HCT116 (cell line): Measurements from ENCODE around the gene TOPAZ1. TPM values are rescaled to one million over a fixed set of nuclear protein-coding genes. Genes with fewer than 3 reads are reported as not detected.
A peak's percentile ranks its signal among the peaks of the same experiment; 100 is the strongest.

ENCODE experiments used
- ATAC-seq: fragments of 200-7000 bp; cut with Tn5 transposase; 2 replicates; pipeline ENCODE4 v1.9.1; 2020; ENCODE audit warnings: mild to moderate bottlenecking, moderate library complexity
- BruUV-seq: library from RNA; stranded (reverse); fragments of 400-500 nt; replicated peaks from 2 replicates; lab custom pipeline; 2021; lab: Mats Ljungman, UMichigan
- CTCF ChIA-PET: fragments of 300-600 bp; sonication (Branson Sonifier 250); formaldehyde crosslinking; loops from one replicate; lab custom pipeline; 2021; ENCODE audit warnings: antibody characterized with exemption; lab: Charles Lee
- POLR2A ChIA-PET: fragments of 300-600, 350-600 bp; sonication (Branson Sonifier 250); formaldehyde crosslinking; loops from one replicate; lab custom pipeline; 2021; ENCODE audit warnings: antibody characterized with exemption; lab: Charles Lee
- RAD21 ChIA-PET, 2 experiments: fragments of 300-600 bp; sonication (Branson Sonifier 250); formaldehyde crosslinking; loops; one replicate each; lab custom pipeline; 2023; ENCODE audit warnings: low total read pairs in 2 of 2; ENCODE audit not compliant: uncharacterized antibody in 2 of 2, unreplicated experiment in 2 of 2, low non-redundant PET in 1 of 2; lab: Charles Lee
- DNase-seq: peaks from one replicate; pipeline ENCODE4 v3.0.0-alpha.2; 2010; ENCODE audit warnings: low read depth, low spot score
- H2AFZ ChIP-seq: fragments of 200-600 bp; shearing (Covaris generic), sonication (generic); 2 replicates; pipeline ENCODE4 v1.6.1; 2017; ENCODE audit warnings: low read depth, mixed run types, mixed read lengths, antibody characterized with exemption, low read length; ENCODE audit not compliant: poor library complexity, severe bottlenecking
- H3K27ac ChIP-seq: 2 replicates; pipeline ENCODE4 v1.5.1; 2012; ENCODE audit warnings: low read depth, low read length
- H3K27me3 ChIP-seq: fragments of 200-600 bp; sonication (generic); 2 replicates; pipeline ENCODE4 v1.6.1; 2016; ENCODE audit warnings: mixed run types, low read length, mixed read lengths; ENCODE audit not compliant: insufficient read depth
- H3K36me3 ChIP-seq, 2 experiments: fragments of 200-500 bp in 1 of 2; fragments of 200-600 bp in 1 of 2; sonication (Bioruptor generic) in 1 of 2; sonication (generic) in 1 of 2; 2 replicates each; pipeline versions ENCODE4 v1.5.1 to v1.6.1; 2014 to 2016; ENCODE audit warnings: low read length in 2 of 2, inconsistent platforms in 1 of 2, mixed read lengths in 1 of 2, mixed run types in 1 of 2; ENCODE audit not compliant: insufficient read depth in 2 of 2, control insufficient read depth in 1 of 2
- H3K4me1 ChIP-seq, 2 experiments: fragments of 200-600 bp in 1 of 2; sonication (generic) in 1 of 2; 2 replicates each; pipeline versions ENCODE4 v1.5.1 to v1.6.1; 2012 to 2017; ENCODE audit warnings: low read length in 2 of 2, inconsistent platforms in 1 of 2, mild to moderate bottlenecking in 1 of 2, mixed read lengths in 1 of 2, mixed run types in 1 of 2, moderate library complexity in 1 of 2; ENCODE audit not compliant: insufficient read depth in 2 of 2, control insufficient read depth in 1 of 2
- H3K4me2 ChIP-seq: fragments of 200-600 bp; sonication (generic); 2 replicates; pipeline ENCODE4 v1.6.1; 2017; ENCODE audit warnings: mixed run types, low read length, mixed read lengths
- H3K4me3 ChIP-seq, 2 experiments: fragments of 200-600 bp in 1 of 2; sonication (generic) in 1 of 2; replicated peaks in 1 of 2; 2 replicates each; pipeline ENCODE4 v1.5.1; 2011 to 2016; ENCODE audit warnings: low read length in 2 of 2, control low read depth in 1 of 2, low read depth in 1 of 2, mild to moderate bottlenecking in 1 of 2, mixed read lengths in 1 of 2, mixed run types in 1 of 2
- H3K79me2 ChIP-seq: fragments of 200-600 bp; sonication (generic); 2 replicates; pipeline ENCODE4 v1.6.1; 2017; ENCODE audit warnings: mild to moderate bottlenecking, mixed run types, low read length, moderate library complexity, mixed read lengths; ENCODE audit not compliant: insufficient read depth
- H3K9ac ChIP-seq: fragments of 200-600 bp; sonication (generic); 2 replicates; pipeline ENCODE4 v1.6.1; 2016; ENCODE audit warnings: low read length, mixed read lengths
- H3K9me2 ChIP-seq: fragments of 200-600 bp; sonication (generic), shearing (Covaris generic); 2 replicates; pipeline ENCODE4 v1.6.1; 2017; ENCODE audit warnings: mixed run types, mild to moderate bottlenecking, moderate library complexity; ENCODE audit not compliant: insufficient read depth
- H3K9me3 ChIP-seq, 2 experiments: fragments of 200-500 bp in 1 of 2; fragments of 200-600 bp in 1 of 2; sonication (Bioruptor generic) in 1 of 2; sonication (generic) in 1 of 2; 2 replicates each; pipeline ENCODE4 v1.6.1; 2014 to 2017; ENCODE audit warnings: low read length in 2 of 2, mixed read lengths in 2 of 2, inconsistent platforms in 1 of 2, low read depth in 1 of 2, mild to moderate bottlenecking in 1 of 2, mixed run types in 1 of 2, moderate library complexity in 1 of 2; ENCODE audit not compliant: control insufficient read depth in 1 of 2, insufficient read depth in 1 of 2
- H4K20me1 ChIP-seq: fragments of 200-600 bp; sonication (generic), shearing (Covaris generic); 2 replicates; pipeline ENCODE4 v1.6.1; 2017; ENCODE audit warnings: mixed run types, mild to moderate bottlenecking, moderate library complexity; ENCODE audit not compliant: insufficient read depth
- CBX3 ChIP-seq: IDR thresholded peaks from 2 replicates; pipeline ENCODE4 v1.6.1; 2012; ENCODE audit warnings: low read depth
- CEBPB ChIP-seq: IDR thresholded peaks from 2 replicates; pipeline ENCODE4 v1.6.1; 2012; ENCODE audit warnings: low read depth
- CTCF ChIP-seq, 3 experiments: fragments of 200-600 bp in 1 of 3; sonication (generic) in 1 of 3; IDR thresholded peaks in 2 of 3; conservative IDR thresholded peaks in 1 of 3; 2 replicates each; pipeline ENCODE4 v1.5.1; 2012 to 2017; ENCODE audit warnings: low read depth in 2 of 3, low read length in 2 of 3, antibody characterized with exemption in 1 of 3, borderline replicate concordance in 1 of 3, control low read depth in 1 of 3, mild to moderate bottlenecking in 1 of 3, mixed read lengths in 1 of 3, mixed run types in 1 of 3, moderate library complexity in 1 of 3; ENCODE audit not compliant: insufficient read depth in 1 of 3
- EGR1 ChIP-seq: IDR thresholded peaks from 2 replicates; pipeline ENCODE4 v1.6.1; 2012; ENCODE audit warnings: low read depth
- ELF1 ChIP-seq: IDR thresholded peaks from 2 replicates; pipeline ENCODE4 v1.6.1; 2012; ENCODE audit warnings: low read depth, borderline replicate concordance
- EZH2 ChIP-seq: fragments of 200-600 bp; sonication (generic); IDR thresholded peaks from 2 replicates; pipeline ENCODE4 v1.6.1; 2017; ENCODE audit warnings: antibody characterized with exemption, mixed run types
- FOSL1 ChIP-seq: IDR thresholded peaks from 2 replicates; pipeline ENCODE4 v1.6.1; 2012; ENCODE audit warnings: low read depth
- MAX ChIP-seq: IDR thresholded peaks from 2 replicates; pipeline ENCODE4 v1.6.1; 2012
- RAD21 ChIP-seq: IDR thresholded peaks from 2 replicates; pipeline ENCODE4 v1.6.1; 2012; ENCODE audit warnings: low read depth, mild to moderate bottlenecking
- SIN3A ChIP-seq: IDR thresholded peaks from 2 replicates; pipeline ENCODE4 v1.6.1; 2012; ENCODE audit warnings: low read depth
- SP1 ChIP-seq: IDR thresholded peaks from 2 replicates; pipeline ENCODE4 v1.6.1; 2012; ENCODE audit warnings: low read depth
- TCF7L2 ChIP-seq: IDR thresholded peaks from 2 replicates; pipeline ENCODE4 v1.7.0; 2011; ENCODE audit warnings: borderline replicate concordance, inconsistent platforms; ENCODE audit not compliant: insufficient read depth, insufficient read length; ENCODE audit errors: extremely low read depth
- YY1 ChIP-seq: IDR thresholded peaks from 2 replicates; pipeline ENCODE4 v1.6.1; 2011; ENCODE audit warnings: low read length, low read depth, moderate library complexity, mild to moderate bottlenecking; ENCODE audit not compliant: insufficient replicate concordance; ENCODE audit errors: extremely low read depth
- ZFX ChIP-seq: fragments of 450-650 bp; IDR thresholded peaks from 2 replicates; pipeline ENCODE4 v1.6.1; 2017
- ZNF274 ChIP-seq: fragments of 200-500 bp; sonication (Bioruptor generic); IDR thresholded peaks from 2 replicates; pipeline ENCODE4 v1.6.1; 2014; ENCODE audit warnings: mild to moderate bottlenecking, low read depth, low read length, inconsistent platforms
- intact Hi-C: fragments of 100-400 bp; cut with micrococcal nuclease; formaldehyde crosslinking; loops from 2 replicates; pipeline ENCODE4 v1.10.0; 2022
- total RNA-seq: library from RNA; stranded (reverse); gene quantifications from one replicate; pipeline ENCODE4 v1.2.1, GENCODE V29; 2021; ENCODE audit not compliant: unreplicated experiment
- TF ChIP-seq, protein P1 (sequence below): IDR thresholded peaks from 2 replicates; pipeline ENCODE4 v1.6.1; 2012
- TF ChIP-seq, protein P2 (sequence below): IDR thresholded peaks from 2 replicates; pipeline ENCODE4 v1.6.1; 2011; ENCODE audit warnings: mild to moderate bottlenecking, low read length, moderate library complexity; ENCODE audit not compliant: insufficient replicate concordance; ENCODE audit errors: extremely low read depth

Gene TOPAZ1
- total RNA-seq, 1 experiment from 2014 or later = not detected

DNA sequence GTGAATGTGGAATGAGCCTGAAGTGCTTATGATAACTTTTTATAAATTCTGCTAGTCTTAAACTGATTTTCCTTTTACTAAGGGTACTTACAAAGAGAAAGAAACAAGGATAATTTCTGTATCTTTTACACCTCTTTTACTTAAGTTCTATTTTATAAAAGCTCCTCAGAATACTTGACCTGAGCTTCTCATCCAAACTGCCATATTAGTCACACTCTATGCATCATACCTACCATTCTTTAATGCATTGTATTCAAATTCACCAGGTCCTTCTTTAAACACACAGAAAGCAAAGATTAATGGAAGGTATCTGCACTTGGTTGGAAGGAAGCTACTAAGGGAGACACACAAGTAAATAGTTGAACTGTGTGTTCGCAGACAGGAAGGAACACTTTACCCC, 1.6 kb upstream of the TOPAZ1 start:
- no TSS peak for BruUV-seq
- ATAC-seq (no peak), DNase-seq (no peak)
- TF ChIP-seq MAX = no peak
- TF ChIP-seq, protein P1, sequence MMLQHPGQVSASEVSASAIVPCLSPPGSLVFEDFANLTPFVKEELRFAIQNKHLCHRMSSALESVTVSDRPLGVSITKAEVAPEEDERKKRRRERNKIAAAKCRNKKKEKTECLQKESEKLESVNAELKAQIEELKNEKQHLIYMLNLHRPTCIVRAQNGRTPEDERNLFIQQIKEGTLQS = no peak
- TF ChIP-seq ZFX = no peak
- no peak for TF ChIP-seq SIN3A
- TF ChIP-seq TCF7L2 = no peak
- no peak for TF ChIP-seq EZH2
- TF ChIP-seq RAD21 = no peak
- no peak for TF ChIP-seq ELF1
- no peak for TF ChIP-seq FOSL1
- TF ChIP-seq CBX3 = no peak
- no peak for TF ChIP-seq CEBPB
- TF ChIP-seq, protein P2, sequence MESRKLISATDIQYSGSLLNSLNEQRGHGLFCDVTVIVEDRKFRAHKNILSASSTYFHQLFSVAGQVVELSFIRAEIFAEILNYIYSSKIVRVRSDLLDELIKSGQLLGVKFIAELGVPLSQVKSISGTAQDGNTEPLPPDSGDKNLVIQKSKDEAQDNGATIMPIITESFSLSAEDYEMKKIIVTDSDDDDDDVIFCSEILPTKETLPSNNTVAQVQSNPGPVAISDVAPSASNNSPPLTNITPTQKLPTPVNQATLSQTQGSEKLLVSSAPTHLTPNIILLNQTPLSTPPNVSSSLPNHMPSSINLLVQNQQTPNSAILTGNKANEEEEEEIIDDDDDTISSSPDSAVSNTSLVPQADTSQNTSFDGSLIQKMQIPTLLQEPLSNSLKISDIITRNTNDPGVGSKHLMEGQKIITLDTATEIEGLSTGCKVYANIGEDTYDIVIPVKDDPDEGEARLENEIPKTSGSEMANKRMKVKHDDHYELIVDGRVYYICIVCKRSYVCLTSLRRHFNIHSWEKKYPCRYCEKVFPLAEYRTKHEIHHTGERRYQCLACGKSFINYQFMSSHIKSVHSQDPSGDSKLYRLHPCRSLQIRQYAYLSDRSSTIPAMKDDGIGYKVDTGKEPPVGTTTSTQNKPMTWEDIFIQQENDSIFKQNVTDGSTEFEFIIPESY = no peak
- no peak for TF ChIP-seq EGR1
- no peak for TF ChIP-seq ZNF274
- no peak for TF ChIP-seq CTCF (IDR thresholded peaks at IDR 0.05 in 2 of 3, conservative IDR thresholded peaks at IDR 0.05 in 1 of 3; ENCODE audit: borderline replicate concordance in 1 of 3, insufficient read depth in 1 of 3, low read depth in 2 of 3, low read length in 2 of 3)
- TF ChIP-seq SP1 = no peak
- no peak for TF ChIP-seq YY1
- no peaks in the 10 kb centered on the region for H3K79me2 ChIP-seq
- H3K27me3 ChIP-seq = no peaks in the 10 kb centered on the region
- H3K4me1 ChIP-seq = peaks cover 2 to 11% of the 10 kb centered on the region in 2 experiments; a peak in 2 of 4 replicates
- intact Hi-C loops = no loop called here
- no peak overlapping the region for H3K9ac ChIP-seq
- no peaks in the 10 kb centered on the region for H4K20me1 ChIP-seq
- POLR2A ChIA-PET = no interaction called here
- no peaks in the 10 kb centered on the region for H3K9me3 ChIP-seq
- H3K27ac ChIP-seq = no peak overlapping the region
- H3K36me3 ChIP-seq = no peaks in the 10 kb centered on the region
- CTCF ChIA-PET = no interaction called here
- H3K9me2 ChIP-seq = no peaks in the 10 kb centered on the region
- H3K4me2 ChIP-seq = no peak overlapping the region
- RAD21 ChIA-PET = no interaction called here
- peak overlapping the region; percentile 38 for H2AFZ ChIP-seq
- H3K4me3 ChIP-seq = no peak overlapping the region
